ENCODE results near the gene ABLIM3. TPM values are rescaled to one million over a fixed set of nuclear protein-coding genes. Genes with fewer than 3 reads are reported as not detected.
A peak's percentile ranks its signal among the peaks of the same experiment; 100 is the strongest.

The ABLIM3 gene
- total RNA-seq, 1 donor from 2014 or later, result not detected

DNA sequence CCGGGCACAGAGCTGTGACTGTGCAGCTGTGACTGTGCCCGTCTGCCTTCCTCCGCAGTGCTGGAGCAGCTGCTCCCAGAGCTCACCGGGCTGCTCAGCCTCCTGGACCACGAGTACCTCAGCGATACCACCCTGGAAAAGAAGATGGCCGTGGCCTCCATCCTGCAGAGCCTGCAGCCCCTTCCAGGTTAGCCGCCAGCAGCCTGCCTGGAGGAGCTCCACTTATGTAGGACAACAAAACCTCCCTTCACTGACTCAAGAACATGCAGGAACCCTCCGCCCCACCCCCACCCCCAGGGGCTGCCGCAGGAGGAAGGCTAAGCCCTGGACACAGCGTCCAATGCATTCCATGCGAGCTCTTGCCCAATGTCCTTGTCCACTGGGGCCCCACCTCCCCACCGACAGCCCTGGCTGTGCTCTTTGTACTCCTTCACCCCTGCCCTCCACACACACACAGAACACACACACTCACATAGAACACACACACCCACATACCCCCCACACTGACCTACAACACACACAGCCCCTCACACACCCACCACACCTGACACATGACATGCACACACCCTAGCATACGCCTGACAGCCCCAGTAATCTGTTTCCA lies 158.3 kb downstream of the ABLIM3 start:
- no peak overlapping the region for H3K27ac ChIP-seq
- H3K4me1 Mint-ChIP-seq, result peaks cover 16% of the 10 kb centered on the region
- H3F3A ChIP-seq (ENCODE audit: low read depth), result no peaks in the 10 kb centered on the region
- H3K36me3 ChIP-seq, result no peaks in the 10 kb centered on the region
- peaks cover 8% of the 10 kb centered on the region for H3K4me1 ChIP-seq
- H3K27me3 ChIP-seq, result no peaks in the 10 kb centered on the region
- H3K27me3 Mint-ChIP-seq (ENCODE audit: insufficient read depth, low read depth), result peaks cover 11% of the 10 kb centered on the region
- no peak overlapping the region for H3K4me3 ChIP-seq
- peak overlapping the region; percentile 84 for H3K27ac Mint-ChIP-seq
- H3K9me3 ChIP-seq (ENCODE audit: low read depth), result no peaks in the 10 kb centered on the region
- H3K4me3 Mint-ChIP-seq, result no peak overlapping the region
- H3K9ac ChIP-seq, result no peak overlapping the region
- H3K36me3 Mint-ChIP-seq, result no peaks in the 10 kb centered on the region
- no peak overlapping the region for H3K4me2 ChIP-seq
- no peak for DNase-seq (ENCODE audit: low spot score)
- no peak overlapping the region for H2AFZ ChIP-seq (replicated peaks)
- no peak for TF ChIP-seq EZH2 (IDR thresholded peaks at IDR 0.05)
- TF ChIP-seq EZH2phosphoT487 (IDR thresholded peaks at IDR 0.05), result no peak
- TF ChIP-seq, protein P1, sequence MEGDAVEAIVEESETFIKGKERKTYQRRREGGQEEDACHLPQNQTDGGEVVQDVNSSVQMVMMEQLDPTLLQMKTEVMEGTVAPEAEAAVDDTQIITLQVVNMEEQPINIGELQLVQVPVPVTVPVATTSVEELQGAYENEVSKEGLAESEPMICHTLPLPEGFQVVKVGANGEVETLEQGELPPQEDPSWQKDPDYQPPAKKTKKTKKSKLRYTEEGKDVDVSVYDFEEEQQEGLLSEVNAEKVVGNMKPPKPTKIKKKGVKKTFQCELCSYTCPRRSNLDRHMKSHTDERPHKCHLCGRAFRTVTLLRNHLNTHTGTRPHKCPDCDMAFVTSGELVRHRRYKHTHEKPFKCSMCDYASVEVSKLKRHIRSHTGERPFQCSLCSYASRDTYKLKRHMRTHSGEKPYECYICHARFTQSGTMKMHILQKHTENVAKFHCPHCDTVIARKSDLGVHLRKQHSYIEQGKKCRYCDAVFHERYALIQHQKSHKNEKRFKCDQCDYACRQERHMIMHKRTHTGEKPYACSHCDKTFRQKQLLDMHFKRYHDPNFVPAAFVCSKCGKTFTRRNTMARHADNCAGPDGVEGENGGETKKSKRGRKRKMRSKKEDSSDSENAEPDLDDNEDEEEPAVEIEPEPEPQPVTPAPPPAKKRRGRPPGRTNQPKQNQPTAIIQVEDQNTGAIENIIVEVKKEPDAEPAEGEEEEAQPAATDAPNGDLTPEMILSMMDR (IDR thresholded peaks at IDR 0.05), result no peak
- H4K20me1 ChIP-seq (ENCODE audit: low read depth), result no peaks in the 10 kb centered on the region
- H3K9me3 Mint-ChIP-seq, result no peaks in the 10 kb centered on the region
- H3K79me2 ChIP-seq (ENCODE audit: low read depth), result no peaks in the 10 kb centered on the region

DNA sequence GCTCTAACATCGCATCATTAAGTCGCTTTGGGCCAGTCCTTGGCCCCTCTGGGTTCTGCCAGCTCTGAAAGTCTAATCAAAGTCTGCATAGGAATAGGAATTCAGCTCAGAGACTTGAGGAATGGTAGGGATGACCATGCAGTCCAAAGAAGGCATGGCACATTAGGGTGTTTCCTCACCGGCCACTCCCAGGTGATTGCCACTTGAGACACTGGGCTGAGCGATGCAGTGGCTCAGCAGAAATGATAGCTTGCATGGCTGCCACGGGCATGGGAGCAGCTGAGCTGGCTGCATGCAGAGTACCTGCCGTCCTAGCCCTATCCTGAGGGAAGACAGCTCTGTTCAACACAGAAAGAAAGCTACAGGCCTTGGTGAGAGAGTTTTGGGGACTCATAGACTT lies 159.1 kb downstream of the ABLIM3 start:
- H3K4me1 ChIP-seq, result peaks cover 2% of the 10 kb centered on the region
- no peak overlapping the region for H3K27ac Mint-ChIP-seq
- TF ChIP-seq, protein P1 (IDR thresholded peaks at IDR 0.05), result no peak
- TF ChIP-seq EZH2 (IDR thresholded peaks at IDR 0.05) (no peak), EZH2phosphoT487 (IDR thresholded peaks at IDR 0.05) (no peak)
- H3K27ac ChIP-seq, result no peak overlapping the region
- H3K9ac ChIP-seq, result no peak overlapping the region
- H3K9me3 ChIP-seq (ENCODE audit: low read depth), result no peaks in the 10 kb centered on the region
- H2AFZ ChIP-seq (replicated peaks), result no peak overlapping the region
- no peak overlapping the region for H3K4me3 ChIP-seq
- peaks cover 10% of the 10 kb centered on the region for H3K4me1 Mint-ChIP-seq
- H3K36me3 ChIP-seq, result no peaks in the 10 kb centered on the region
- no peak overlapping the region for H3K4me2 ChIP-seq
- peaks cover 11% of the 10 kb centered on the region for H3K27me3 Mint-ChIP-seq (ENCODE audit: insufficient read depth, low read depth)
- H4K20me1 ChIP-seq (ENCODE audit: low read depth), result no peaks in the 10 kb centered on the region
- no peaks in the 10 kb centered on the region for H3K79me2 ChIP-seq (ENCODE audit: low read depth)
- no peak for DNase-seq (ENCODE audit: low spot score)
- H3K27me3 ChIP-seq, result no peaks in the 10 kb centered on the region
- H3K36me3 Mint-ChIP-seq, result no peaks in the 10 kb centered on the region
- no peak overlapping the region for H3K4me3 Mint-ChIP-seq
- H3K9me3 Mint-ChIP-seq, result no peaks in the 10 kb centered on the region
- H3F3A ChIP-seq (ENCODE audit: low read depth), result no peaks in the 10 kb centered on the region

DNA sequence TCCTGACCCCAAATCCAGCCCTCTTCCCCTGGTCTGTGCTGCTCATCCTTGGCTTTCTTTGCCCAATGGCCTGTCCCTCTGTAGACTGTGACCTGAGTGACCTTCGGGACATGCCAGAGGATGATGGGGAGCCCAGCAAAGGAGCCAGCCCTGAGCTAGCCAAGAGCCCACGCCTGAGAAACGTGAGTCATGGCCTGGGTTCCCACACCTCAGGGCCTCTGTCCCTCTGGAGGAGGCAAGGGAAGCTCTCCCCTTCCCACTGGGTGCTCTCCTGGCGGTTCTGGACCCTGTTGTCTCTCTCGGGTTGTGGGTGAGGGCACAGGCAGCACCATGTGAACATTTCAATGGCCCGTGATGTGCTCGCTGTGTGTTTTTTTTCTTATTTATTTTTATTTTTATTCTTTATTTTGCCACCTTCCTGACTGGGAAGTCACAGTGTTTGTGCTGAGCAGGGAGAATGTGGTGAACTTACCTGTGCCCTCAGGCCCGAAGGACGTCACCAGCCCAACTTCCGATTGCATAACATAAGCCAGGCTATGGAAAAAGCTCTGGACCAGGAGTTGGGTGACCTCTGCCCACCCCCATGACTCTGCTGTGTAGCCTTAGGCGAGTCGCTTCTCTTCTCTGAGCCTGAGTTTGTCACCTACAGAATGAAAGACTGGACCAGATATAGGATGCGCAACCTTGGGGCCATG lies 159.9 kb downstream of the ABLIM3 start:
- Mint-ChIP-seq H3K36me3 (no peaks in the 10 kb centered on the region), H3K4me1 (peaks cover 12% of the 10 kb centered on the region), H3K27ac (no peak overlapping the region), H3K27me3 (ENCODE audit: insufficient read depth, low read depth) (peaks cover 11% of the 10 kb centered on the region), H3K9me3 (no peaks in the 10 kb centered on the region), H3K4me3 (no peak overlapping the region)
- H3K27ac ChIP-seq, result no peak overlapping the region
- H3K9ac ChIP-seq, result no peak overlapping the region
- no peak overlapping the region for H2AFZ ChIP-seq (replicated peaks)
- no peak overlapping the region for H3K4me2 ChIP-seq
- TF ChIP-seq EZH2phosphoT487 (IDR thresholded peaks at IDR 0.05) (no peak), EZH2 (IDR thresholded peaks at IDR 0.05) (no peak)
- TF ChIP-seq, protein P1 (IDR thresholded peaks at IDR 0.05), result no peak
- no peaks in the 10 kb centered on the region for H3K4me1 ChIP-seq
- H3K4me3 ChIP-seq, result no peak overlapping the region
- H3F3A ChIP-seq (ENCODE audit: low read depth), result no peaks in the 10 kb centered on the region
- no peaks in the 10 kb centered on the region for H3K9me3 ChIP-seq (ENCODE audit: low read depth)
- no peak for DNase-seq (ENCODE audit: low spot score)
- no peaks in the 10 kb centered on the region for H4K20me1 ChIP-seq (ENCODE audit: low read depth)
- no peaks in the 10 kb centered on the region for H3K36me3 ChIP-seq
- no peaks in the 10 kb centered on the region for H3K27me3 ChIP-seq
- H3K79me2 ChIP-seq (ENCODE audit: low read depth), result no peaks in the 10 kb centered on the region
